NCI-H774 (cell line): ENCODE measurements around the gene ULK1.

Experiments
- DNase-seq: peaks from one replicate; lab custom pipeline; 2025; lab: John Stamatoyannopoulos, UW

The ULK1 gene

GRCh38 chr12:131920157-131920508 is 25.7 kb downstream of the ULK1 start:
- DNase-seq, result no peak

GRCh38 chr12:131920902-131921840 is 26.7 kb downstream of the ULK1 start:
- no peak for DNase-seq

- DNase-seq, result no peak
Observed at GRCh38 chr12:131921866-131922769, 27.7 kb downstream of the ULK1 start.

GRCh38 chr12:131922772-131923171 is 28.4 kb downstream of the ULK1 start:
- DNase-seq, result no peak

- DNase-seq, result no peak
Observed at GRCh38 chr12:131923260-131923659, 28.8 kb downstream of the ULK1 start.

GRCh38 chr12:131927110-131928079 is 33.0 kb downstream of the ULK1 start:
- no peak for DNase-seq

GRCh38 chr12:131928080-131928710 is 33.8 kb downstream of the ULK1 start:
- DNase-seq, result no peak

- DNase-seq, result peak; percentile 95
Observed at GRCh38 chr12:131928711-131929580, 34.5 kb downstream of the ULK1 start, which contains the start of gene PUS1. Gene PUS1, plus strand, starts transcription at chr12:131929276. Its CDS starts 447 bp downstream, at chr12:131929723.

- no peak for DNase-seq
Observed at GRCh38 chr12:131929581-131930456, 35.4 kb downstream of the ULK1 start.

GRCh38 chr12:131930510-131930909 is 36.1 kb downstream of the ULK1 start:
- DNase-seq, result no peak

GRCh38 chr12:131933387-131933786 is 39.0 kb downstream of the ULK1 start:
- no peak for DNase-seq

GRCh38 chr12:131934535-131934934 is 40.1 kb downstream of the ULK1 start:
- no peak for DNase-seq

GRCh38 chr12:131938082-131938481 is 43.7 kb downstream of the ULK1 start:
- no peak for DNase-seq

- no peak for DNase-seq
Observed at GRCh38 chr12:131939007-131939406, 44.6 kb downstream of the ULK1 start.

- DNase-seq, result no peak
Observed at GRCh38 chr12:131940141-131940547, 45.7 kb downstream of the ULK1 start.

- no peak for DNase-seq
Observed at GRCh38 chr12:131941116-131941986, 46.9 kb downstream of the ULK1 start.

- DNase-seq, result no peak
Observed at GRCh38 chr12:131941987-131942341, 47.5 kb downstream of the ULK1 start.

- DNase-seq, result no peak
Observed at GRCh38 chr12:131942671-131943070, 48.2 kb downstream of the ULK1 start.
